ENCODE data around the gene PARD3. TPM values are rescaled to one million over a fixed set of nuclear protein-coding genes. Genes with fewer than 3 reads are reported as not detected.

Gene PARD3
- total RNA-seq, 1 donor from 2014 or later = 37.2 TPM

DNA sequence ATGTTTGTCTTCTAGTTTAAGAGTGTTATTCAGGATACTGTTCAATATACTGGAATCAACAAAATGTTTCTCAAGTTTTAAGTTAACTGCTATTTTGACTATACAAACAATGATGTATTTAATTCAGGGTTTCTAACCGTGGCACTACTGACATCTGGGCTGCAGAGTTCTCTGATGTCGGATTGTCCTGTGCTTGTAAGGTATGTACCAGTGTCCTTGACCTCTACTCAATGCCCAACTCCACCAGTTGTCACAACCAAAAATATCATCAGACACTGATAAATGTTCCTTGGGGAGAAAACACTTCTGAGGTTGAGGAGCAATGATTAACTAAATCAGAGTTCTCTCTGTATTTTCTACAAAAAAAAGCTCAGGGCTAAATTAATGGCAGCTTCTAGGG, 301.5 kb downstream of the PARD3 start:
- no peak for DNase-seq (ENCODE audit: extremely low spot score, unreplicated experiment)
- Mint-ChIP-seq H3K36me3 (ENCODE audit: unreplicated experiment) (peaks cover 20% of the 10 kb centered on the region), H3K4me3 (ENCODE audit: unreplicated experiment) (no peak overlapping the region), H3K4me1 (ENCODE audit: unreplicated experiment) (peaks cover 1% of the 10 kb centered on the region), H3K9me3 (ENCODE audit: unreplicated experiment) (no peaks in the 10 kb centered on the region), H3K27ac (ENCODE audit: unreplicated experiment) (no peak overlapping the region), H3K27me3 (ENCODE audit: unreplicated experiment) (no peaks in the 10 kb centered on the region)
- TF ChIP-seq, protein P1, sequence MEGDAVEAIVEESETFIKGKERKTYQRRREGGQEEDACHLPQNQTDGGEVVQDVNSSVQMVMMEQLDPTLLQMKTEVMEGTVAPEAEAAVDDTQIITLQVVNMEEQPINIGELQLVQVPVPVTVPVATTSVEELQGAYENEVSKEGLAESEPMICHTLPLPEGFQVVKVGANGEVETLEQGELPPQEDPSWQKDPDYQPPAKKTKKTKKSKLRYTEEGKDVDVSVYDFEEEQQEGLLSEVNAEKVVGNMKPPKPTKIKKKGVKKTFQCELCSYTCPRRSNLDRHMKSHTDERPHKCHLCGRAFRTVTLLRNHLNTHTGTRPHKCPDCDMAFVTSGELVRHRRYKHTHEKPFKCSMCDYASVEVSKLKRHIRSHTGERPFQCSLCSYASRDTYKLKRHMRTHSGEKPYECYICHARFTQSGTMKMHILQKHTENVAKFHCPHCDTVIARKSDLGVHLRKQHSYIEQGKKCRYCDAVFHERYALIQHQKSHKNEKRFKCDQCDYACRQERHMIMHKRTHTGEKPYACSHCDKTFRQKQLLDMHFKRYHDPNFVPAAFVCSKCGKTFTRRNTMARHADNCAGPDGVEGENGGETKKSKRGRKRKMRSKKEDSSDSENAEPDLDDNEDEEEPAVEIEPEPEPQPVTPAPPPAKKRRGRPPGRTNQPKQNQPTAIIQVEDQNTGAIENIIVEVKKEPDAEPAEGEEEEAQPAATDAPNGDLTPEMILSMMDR (IDR thresholded peaks at IDR 0.05) = no peak

DNA sequence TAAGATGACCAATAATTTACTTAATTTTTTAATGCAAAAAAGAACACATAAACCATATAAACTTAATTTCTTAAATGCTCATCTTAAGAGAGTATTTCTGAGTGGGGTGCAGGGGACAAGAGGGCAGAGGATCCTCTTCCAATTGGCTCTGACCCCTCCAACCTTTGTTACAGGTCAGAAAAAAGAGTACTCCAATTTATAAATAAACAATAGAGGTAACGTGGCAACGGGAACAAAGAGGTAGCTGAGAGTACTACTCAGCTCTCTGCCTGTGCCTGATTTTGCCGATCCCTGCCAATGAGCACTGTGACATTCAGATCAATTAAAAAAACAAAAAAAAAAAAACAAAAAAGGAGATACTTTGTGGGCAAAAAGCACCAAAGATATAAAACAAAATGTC, 307.9 kb downstream of the PARD3 start:
- H3K4me1 Mint-ChIP-seq (ENCODE audit: unreplicated experiment) = peaks cover 5% of the 10 kb centered on the region
- H3K36me3 Mint-ChIP-seq (ENCODE audit: unreplicated experiment) = peaks cover 9% of the 10 kb centered on the region
- no peaks in the 10 kb centered on the region for H3K27me3 Mint-ChIP-seq (ENCODE audit: unreplicated experiment)
- no peak overlapping the region for H3K4me3 Mint-ChIP-seq (ENCODE audit: unreplicated experiment)
- no peaks in the 10 kb centered on the region for H3K9me3 Mint-ChIP-seq (ENCODE audit: unreplicated experiment)
- no peak overlapping the region for H3K27ac Mint-ChIP-seq (ENCODE audit: unreplicated experiment)
- TF ChIP-seq, protein P1 (IDR thresholded peaks at IDR 0.05) = no peak
- no peak for DNase-seq (ENCODE audit: extremely low spot score, unreplicated experiment)

DNA sequence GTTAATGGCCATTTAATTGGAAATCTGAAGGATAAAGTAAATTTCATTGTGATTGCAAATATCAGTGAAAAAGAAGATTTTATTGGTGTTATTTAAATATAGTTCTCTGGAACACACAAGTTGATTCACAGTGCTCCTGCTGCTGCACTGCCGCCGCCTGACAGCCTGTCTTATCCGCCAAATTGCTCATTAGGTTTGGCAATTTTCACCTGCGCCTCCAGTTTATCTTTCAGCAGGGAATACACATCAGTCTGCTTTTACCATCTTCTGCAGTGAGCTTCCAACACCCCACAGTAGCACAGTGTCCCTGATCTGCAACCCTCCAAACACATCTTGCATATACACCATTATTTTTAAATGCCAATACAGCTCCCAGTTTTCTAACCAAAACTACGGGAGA, 308.3 kb downstream of the PARD3 start:
- Mint-ChIP-seq H3K9me3 (ENCODE audit: unreplicated experiment) (no peaks in the 10 kb centered on the region), H3K4me3 (ENCODE audit: unreplicated experiment) (no peak overlapping the region), H3K27me3 (ENCODE audit: unreplicated experiment) (no peaks in the 10 kb centered on the region), H3K27ac (ENCODE audit: unreplicated experiment) (no peak overlapping the region), H3K4me1 (ENCODE audit: unreplicated experiment) (peaks cover 5% of the 10 kb centered on the region), H3K36me3 (ENCODE audit: unreplicated experiment) (peaks cover 9% of the 10 kb centered on the region)
- TF ChIP-seq, protein P1 (IDR thresholded peaks at IDR 0.05) = no peak
- no peak for DNase-seq (ENCODE audit: extremely low spot score, unreplicated experiment)

DNA sequence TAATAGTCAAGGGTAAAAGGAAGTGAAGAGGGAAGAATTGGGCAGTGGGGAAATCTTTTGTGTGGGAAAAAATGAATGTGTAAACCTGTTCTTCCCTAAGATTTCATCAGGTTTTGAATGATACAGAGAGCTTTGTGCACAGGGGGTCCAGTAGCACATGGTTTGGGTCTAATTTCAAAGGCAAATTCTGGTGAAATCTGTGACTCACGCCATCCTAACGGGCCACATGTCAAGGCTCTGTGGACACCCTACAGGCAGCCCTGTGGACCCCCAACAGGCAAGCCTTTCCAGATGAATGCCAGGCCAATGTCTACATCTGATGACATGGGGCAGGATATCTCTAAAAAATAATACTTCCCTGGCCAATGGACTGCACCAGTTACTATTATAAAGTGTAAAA, 309.8 kb downstream of the PARD3 start:
- Mint-ChIP-seq H3K4me1 (ENCODE audit: unreplicated experiment) (peaks cover 5% of the 10 kb centered on the region), H3K9me3 (ENCODE audit: unreplicated experiment) (peaks cover 6% of the 10 kb centered on the region), H3K27ac (ENCODE audit: unreplicated experiment) (no peak overlapping the region), H3K4me3 (ENCODE audit: unreplicated experiment) (no peak overlapping the region), H3K36me3 (ENCODE audit: unreplicated experiment) (peaks cover 4% of the 10 kb centered on the region), H3K27me3 (ENCODE audit: unreplicated experiment) (no peaks in the 10 kb centered on the region)
- no peak for DNase-seq (ENCODE audit: extremely low spot score, unreplicated experiment)
- TF ChIP-seq, protein P1 (IDR thresholded peaks at IDR 0.05) = no peak

DNA sequence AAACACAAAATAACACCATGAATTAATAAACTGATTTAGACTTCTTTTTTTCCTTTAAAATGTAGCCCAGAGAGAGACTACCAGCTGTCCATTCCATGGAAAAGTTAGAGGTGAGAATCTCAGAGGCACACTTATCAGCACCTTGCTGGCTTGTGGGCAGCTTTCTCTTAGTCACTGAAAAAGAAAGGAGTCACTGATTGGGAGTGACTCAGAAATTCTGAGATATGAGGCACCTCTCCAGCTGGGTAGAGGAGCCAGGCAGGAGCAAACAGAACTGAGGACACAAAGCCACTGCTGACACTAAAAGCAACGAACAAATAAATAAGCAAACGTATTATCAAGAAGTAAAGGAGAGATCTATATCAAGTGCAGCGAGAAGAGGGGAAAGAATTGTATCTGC, 310.6 kb downstream of the PARD3 start:
- TF ChIP-seq, protein P1 (IDR thresholded peaks at IDR 0.05) = no peak
- Mint-ChIP-seq H3K9me3 (ENCODE audit: unreplicated experiment) (peaks cover 6% of the 10 kb centered on the region), H3K27me3 (ENCODE audit: unreplicated experiment) (no peaks in the 10 kb centered on the region), H3K36me3 (ENCODE audit: unreplicated experiment) (peaks cover 4% of the 10 kb centered on the region), H3K4me1 (ENCODE audit: unreplicated experiment) (peaks cover 5% of the 10 kb centered on the region), H3K27ac (ENCODE audit: unreplicated experiment) (no peak overlapping the region), H3K4me3 (ENCODE audit: unreplicated experiment) (no peak overlapping the region)
- DNase-seq (ENCODE audit: extremely low spot score, unreplicated experiment) = no peak
